H9 (cell line): ENCODE results near the gene NRG3. TPM values are rescaled to one million over a fixed set of nuclear protein-coding genes. Genes with fewer than 3 reads are reported as not detected.

Experiments
- DNase-seq: peaks from one replicate; pipeline ENCODE4 v3.0.0-alpha.2; 2017
- H2AFZ ChIP-seq: one replicate; pipeline ENCODE4 v1.6.1; 2013; ENCODE audit warnings: mild to moderate bottlenecking, low read length, control low read depth, moderate library complexity
- H2AK5ac ChIP-seq: 2 replicates; pipeline ENCODE4 v1.6.1; 2013; ENCODE audit warnings: low read length, control low read depth, mixed read lengths; ENCODE audit not compliant: insufficient read length
- H2BK120ac ChIP-seq: one replicate; pipeline ENCODE4 v1.6.1; 2013; ENCODE audit warnings: low read depth, mild to moderate bottlenecking, low read length, control low read depth, inconsistent platforms; ENCODE audit not compliant: poor library complexity, severe bottlenecking
- H2BK12ac ChIP-seq: 2 replicates; pipeline ENCODE4 v1.6.1; 2013; ENCODE audit warnings: low read length, control low read depth, mixed read lengths, low read depth; ENCODE audit not compliant: insufficient read length
- H2BK15ac ChIP-seq: 2 replicates; pipeline ENCODE4 v1.6.1; 2013; ENCODE audit warnings: low read depth, low read length, control low read depth
- H2BK20ac ChIP-seq: one replicate; pipeline ENCODE4 v1.6.1; 2013; ENCODE audit warnings: low read depth, mild to moderate bottlenecking, low read length, control low read depth, inconsistent platforms; ENCODE audit not compliant: poor library complexity, severe bottlenecking
- H2BK5ac ChIP-seq: 2 replicates; pipeline ENCODE4 v1.6.1; 2013; ENCODE audit warnings: low read length, control low read depth, mixed read lengths; ENCODE audit not compliant: insufficient read length
- H3K14ac ChIP-seq: 2 replicates; pipeline ENCODE4 v1.6.1; 2013; ENCODE audit warnings: low read length, control low read depth; ENCODE audit not compliant: insufficient read depth
- H3K18ac ChIP-seq: 2 replicates; pipeline ENCODE4 v1.6.1; 2013; ENCODE audit warnings: low read depth, mild to moderate bottlenecking, mixed read lengths, low read length, control low read depth; ENCODE audit not compliant: insufficient read length
- H3K23ac ChIP-seq: 2 replicates; pipeline ENCODE4 v1.6.1; 2013; ENCODE audit warnings: low read length, control low read depth, mixed read lengths, low read depth; ENCODE audit not compliant: insufficient read length
- H3K23me2 ChIP-seq: 2 replicates; pipeline ENCODE4 v1.6.1; 2013; ENCODE audit warnings: low read depth, mild to moderate bottlenecking, mixed read lengths, low read length, control low read depth; ENCODE audit not compliant: insufficient read length, poor library complexity, severe bottlenecking
- H3K27ac ChIP-seq: 2 replicates; pipeline ENCODE4 v1.5.1; 2013; ENCODE audit warnings: low read length, control low read depth, mixed read lengths, low read depth; ENCODE audit not compliant: insufficient read length
- H3K27me3 ChIP-seq: 2 replicates; pipeline ENCODE4 v1.6.1; 2013; ENCODE audit warnings: low read length, control low read depth, inconsistent platforms; ENCODE audit not compliant: insufficient read depth
- H3K4ac ChIP-seq: 2 replicates; pipeline ENCODE4 v1.6.1; 2013; ENCODE audit warnings: low read depth, mild to moderate bottlenecking, control low read depth, inconsistent platforms, low read length, moderate library complexity
- H3K4me1 ChIP-seq: 2 replicates; pipeline ENCODE4 v1.6.1; 2013; ENCODE audit warnings: low read length, control low read depth, inconsistent platforms; ENCODE audit not compliant: insufficient read depth
- H3K4me2 ChIP-seq: 2 replicates; pipeline ENCODE4 v1.6.1; 2013; ENCODE audit warnings: low read length, control low read depth, mixed read lengths; ENCODE audit not compliant: insufficient read length, insufficient read depth
- H3K56ac ChIP-seq: 2 replicates; pipeline ENCODE4 v1.6.1; 2013; ENCODE audit warnings: low read depth, mild to moderate bottlenecking, mixed read lengths, low read length, control low read depth; ENCODE audit not compliant: insufficient read length
- H3K79me1 ChIP-seq: 2 replicates; pipeline ENCODE4 v1.6.1; 2013; ENCODE audit warnings: low read depth, mild to moderate bottlenecking, moderate library complexity, low read length, control low read depth, inconsistent platforms; ENCODE audit not compliant: insufficient read depth, poor library complexity, severe bottlenecking
- H3K79me2 ChIP-seq: 2 replicates; pipeline ENCODE4 v1.6.1; 2013; ENCODE audit warnings: low read length, control low read depth, inconsistent platforms; ENCODE audit not compliant: insufficient read depth
- H3K9ac ChIP-seq: 2 replicates; pipeline ENCODE4 v1.6.1; 2013; ENCODE audit warnings: low read length, control low read depth, mixed read lengths; ENCODE audit not compliant: insufficient read length; ENCODE audit errors: extremely low read depth
- H3K9me3 ChIP-seq: one replicate; pipeline ENCODE4 v1.6.1; 2013; ENCODE audit warnings: low read depth, low read length, inconsistent platforms; ENCODE audit not compliant: control insufficient read depth
- H3T11ph ChIP-seq: one replicate; pipeline ENCODE4 v1.6.1; 2013; ENCODE audit warnings: mild to moderate bottlenecking, low read length, control low read depth, inconsistent platforms
- H4K20me1 ChIP-seq: one replicate; pipeline ENCODE4 v1.6.1; 2013; ENCODE audit not compliant: control insufficient read depth, insufficient read length, insufficient read depth
- H4K5ac ChIP-seq: 2 replicates; pipeline ENCODE4 v1.6.1; 2013; ENCODE audit warnings: low read depth, mild to moderate bottlenecking, mixed read lengths, low read length, control low read depth; ENCODE audit not compliant: insufficient read length
- H4K8ac ChIP-seq: replicated peaks from 2 replicates; pipeline ENCODE4 v1.6.1; 2013; ENCODE audit warnings: low read length, control low read depth, mixed read lengths, low read depth; ENCODE audit not compliant: insufficient read length
- H4K91ac ChIP-seq: 2 replicates; pipeline ENCODE4 v1.6.1; 2013; ENCODE audit warnings: low read depth, mild to moderate bottlenecking, moderate library complexity, mixed read lengths, low read length, control low read depth; ENCODE audit not compliant: insufficient read length
- H3K27ac Mint-ChIP-seq, 3 experiments: 2 replicates in 2 of 3; 3 replicates in 1 of 3; pipeline ENCODE4 v1.8.0; 2020 to 2021; ENCODE audit warnings: mixed read lengths in 3 of 3, mild to moderate bottlenecking in 1 of 3, moderate library complexity in 1 of 3
- H3K27me3 Mint-ChIP-seq: 2 replicates; pipeline ENCODE4 v1.8.0; 2021; ENCODE audit warnings: low read depth, mild to moderate bottlenecking, moderate library complexity, mixed read lengths
- H3K36me3 Mint-ChIP-seq, 3 experiments: 2 replicates in 2 of 3; 3 replicates in 1 of 3; pipeline ENCODE4 v1.8.0; 2020 to 2021; ENCODE audit warnings: low read depth in 3 of 3, mixed read lengths in 3 of 3; ENCODE audit not compliant: insufficient read depth in 1 of 3
- H3K4me1 Mint-ChIP-seq, 2 experiments: 2 replicates each; pipeline ENCODE4 v1.8.0; 2020; ENCODE audit warnings: mixed read lengths in 2 of 2
- H3K4me3 Mint-ChIP-seq, 2 experiments: 2 replicates in 1 of 2; 3 replicates in 1 of 2; pipeline ENCODE4 v1.8.0; 2020 to 2021; ENCODE audit warnings: mild to moderate bottlenecking in 2 of 2, mixed read lengths in 2 of 2, moderate library complexity in 1 of 2
- H3K9me3 Mint-ChIP-seq, 2 experiments: 2 replicates in 1 of 2; 3 replicates in 1 of 2; pipeline ENCODE4 v1.8.0; 2020; ENCODE audit warnings: mild to moderate bottlenecking in 2 of 2, mixed read lengths in 2 of 2, moderate library complexity in 1 of 2
- CTCF ChIP-seq: fragments of 200-600 bp; sonication (generic); conservative IDR thresholded peaks from 3 replicates; pipeline ENCODE4 v1.8.0; 2021; ENCODE audit warnings: antibody characterized with exemption, mild to moderate bottlenecking
- WGBS: extraction: QIAGEN DNeasy Blood & Tissue Kit; methylation state at CpG from one replicate; pipeline ENCODE4 v1.1.7; 2013; ENCODE audit warnings: missing lambda C conversion rate, low lambda C conversion rate, mixed read lengths; ENCODE audit not compliant: insufficient read length; ENCODE audit errors: extremely low coverage; 5-methylcytosine and 5-hydroxymethylcytosine counted together
- total RNA-seq: library from RNA; stranded (reverse); gene quantifications from 2 replicates; pipeline ENCODE4 v1.2.1, GENCODE V29; 2021

The NRG3 gene
- total RNA-seq, 1 experiment from 2014 or later: 1.6 TPM

GRCh38 chr10:82934429-82934828, 1059.4 kb downstream of the NRG3 start:
- TF ChIP-seq CTCF: peak; percentile 62
- H2AK5ac ChIP-seq: no peak overlapping the region
- no peaks in the 10 kb centered on the region for H3K36me3 Mint-ChIP-seq
- H3K79me2 ChIP-seq: no peaks in the 10 kb centered on the region
- no peaks in the 10 kb centered on the region for H3K9me3 ChIP-seq
- no peaks in the 10 kb centered on the region for H4K20me1 ChIP-seq
- H2BK12ac ChIP-seq: no peak overlapping the region
- no peak overlapping the region for H3K14ac ChIP-seq
- WGBS: no CpG with 5 or more reads among the region's 2 CpGs
- H4K8ac ChIP-seq: no peak overlapping the region
- no peak overlapping the region for H3K56ac ChIP-seq
- no peak overlapping the region for H2BK120ac ChIP-seq
- no peak overlapping the region for H4K5ac ChIP-seq
- H3T11ph ChIP-seq: no peak overlapping the region
- DNase-seq: peak; percentile 28
- H3K9ac ChIP-seq: no peak overlapping the region
- no peak overlapping the region for H3K4me2 ChIP-seq
- H3K27me3 Mint-ChIP-seq: no peaks in the 10 kb centered on the region
- H4K91ac ChIP-seq: no peak overlapping the region
- H3K27ac Mint-ChIP-seq: no peak overlapping the region
- H3K4ac ChIP-seq: no peak overlapping the region
- H3K79me1 ChIP-seq: no peaks in the 10 kb centered on the region
- no peak overlapping the region for H2BK5ac ChIP-seq
- no peak overlapping the region for H2BK20ac ChIP-seq
- H2AFZ ChIP-seq: no peak overlapping the region
- H3K27ac ChIP-seq: no peak overlapping the region
- no peaks in the 10 kb centered on the region; a peak in 1 of 5 replicates for H3K9me3 Mint-ChIP-seq
- H3K23ac ChIP-seq: no peak overlapping the region
- H2BK15ac ChIP-seq: no peak overlapping the region
- H3K23me2 ChIP-seq: no peaks in the 10 kb centered on the region
- no peaks in the 10 kb centered on the region for H3K27me3 ChIP-seq
- no peaks in the 10 kb centered on the region for H3K4me1 Mint-ChIP-seq
- H3K4me3 Mint-ChIP-seq: no peak overlapping the region
- H3K4me1 ChIP-seq: no peaks in the 10 kb centered on the region
- no peak overlapping the region for H3K18ac ChIP-seq
